Measurements from ENCODE around the gene OBI1.

The OBI1 gene

DNA sequence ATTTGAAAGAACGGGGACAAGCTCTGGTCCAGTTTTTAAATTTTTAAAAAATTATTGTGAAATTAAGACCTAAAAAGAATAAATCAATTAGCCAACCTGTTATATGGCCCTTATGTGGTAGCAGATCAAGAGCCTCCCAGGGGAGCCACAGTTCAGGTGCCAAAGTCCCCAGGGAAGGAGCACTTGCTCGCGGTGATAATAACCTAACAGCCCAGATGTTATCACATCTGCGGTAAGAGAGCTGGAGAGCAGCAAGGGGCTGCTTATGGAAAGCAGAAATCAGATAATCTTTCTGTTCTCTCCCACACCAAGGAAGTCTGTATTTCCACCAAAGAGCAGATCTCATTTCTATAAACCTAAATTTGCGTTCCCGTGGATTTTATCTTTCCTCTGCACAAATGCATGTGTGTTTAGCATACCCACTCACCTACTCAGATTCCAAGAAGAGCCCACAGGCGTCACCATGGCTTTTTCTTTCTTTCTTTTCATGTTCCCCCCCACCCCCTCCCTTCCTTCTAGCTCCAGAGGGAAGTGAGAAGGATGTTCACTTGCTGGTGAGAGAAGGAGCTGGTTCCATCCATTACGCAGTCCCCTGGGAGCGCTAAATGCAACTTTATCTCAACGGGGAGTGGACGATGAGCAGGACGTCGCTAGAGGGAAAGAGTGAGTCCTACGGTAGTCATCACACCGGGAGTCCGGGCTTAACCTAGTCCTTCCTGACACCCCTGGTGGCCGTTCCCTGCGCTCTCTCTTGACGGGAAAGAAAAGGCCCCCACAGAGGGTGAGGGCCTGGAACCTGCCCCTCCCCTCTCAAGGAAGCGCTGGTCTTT lies 54.0 kb downstream of the OBI1 start:
- Histone ChIP-seq H3K27ac (ENCODE audit: low read length) (no peak overlapping the region), H3K27me3 (replicated peaks; ENCODE audit: insufficient read depth, low read length) (no peaks in the 10 kb centered on the region), H3K4me2 (ENCODE audit: low read depth, low read length) (no peak overlapping the region), H4K20me1 (ENCODE audit: insufficient read depth, low read length) (no peaks in the 10 kb centered on the region), H3K9ac (ENCODE audit: low read length) (no peak overlapping the region), H3K79me2 (ENCODE audit: low read length) (no peaks in the 10 kb centered on the region), H3K9me3 (replicated peaks; ENCODE audit: insufficient read depth, low read length) (no peaks in the 10 kb centered on the region), H3K36me3 (replicated peaks; ENCODE audit: insufficient read depth, low read length) (no peaks in the 10 kb centered on the region), H3K9me2 (replicated peaks; ENCODE audit: insufficient read depth, low read length) (no peaks in the 10 kb centered on the region), H2AFZ (ENCODE audit: low read length) (no peak overlapping the region), H3K4me3 (ENCODE audit: low read length) (no peak overlapping the region), H3F3A (ENCODE audit: insufficient read depth, low read length) (no peaks in the 10 kb centered on the region), H3K4me1 (ENCODE audit: low read length) (0 out of 2 replicates have a peak, but pooled peaks cover 6% of the 10 kb centered on the region)
- DNase-seq: no peak
- TF ChIP-seq, protein P1, sequence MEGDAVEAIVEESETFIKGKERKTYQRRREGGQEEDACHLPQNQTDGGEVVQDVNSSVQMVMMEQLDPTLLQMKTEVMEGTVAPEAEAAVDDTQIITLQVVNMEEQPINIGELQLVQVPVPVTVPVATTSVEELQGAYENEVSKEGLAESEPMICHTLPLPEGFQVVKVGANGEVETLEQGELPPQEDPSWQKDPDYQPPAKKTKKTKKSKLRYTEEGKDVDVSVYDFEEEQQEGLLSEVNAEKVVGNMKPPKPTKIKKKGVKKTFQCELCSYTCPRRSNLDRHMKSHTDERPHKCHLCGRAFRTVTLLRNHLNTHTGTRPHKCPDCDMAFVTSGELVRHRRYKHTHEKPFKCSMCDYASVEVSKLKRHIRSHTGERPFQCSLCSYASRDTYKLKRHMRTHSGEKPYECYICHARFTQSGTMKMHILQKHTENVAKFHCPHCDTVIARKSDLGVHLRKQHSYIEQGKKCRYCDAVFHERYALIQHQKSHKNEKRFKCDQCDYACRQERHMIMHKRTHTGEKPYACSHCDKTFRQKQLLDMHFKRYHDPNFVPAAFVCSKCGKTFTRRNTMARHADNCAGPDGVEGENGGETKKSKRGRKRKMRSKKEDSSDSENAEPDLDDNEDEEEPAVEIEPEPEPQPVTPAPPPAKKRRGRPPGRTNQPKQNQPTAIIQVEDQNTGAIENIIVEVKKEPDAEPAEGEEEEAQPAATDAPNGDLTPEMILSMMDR (IDR thresholded peaks at IDR 0.05; ENCODE audit: low read length): no peak
- TF ChIP-seq EZH2 (optimal IDR thresholded peaks at IDR 0.05; ENCODE audit: low read depth, low read length) (no peak), EZH2phosphoT487 (IDR thresholded peaks at IDR 0.05; ENCODE audit: low read length) (no peak)

DNA sequence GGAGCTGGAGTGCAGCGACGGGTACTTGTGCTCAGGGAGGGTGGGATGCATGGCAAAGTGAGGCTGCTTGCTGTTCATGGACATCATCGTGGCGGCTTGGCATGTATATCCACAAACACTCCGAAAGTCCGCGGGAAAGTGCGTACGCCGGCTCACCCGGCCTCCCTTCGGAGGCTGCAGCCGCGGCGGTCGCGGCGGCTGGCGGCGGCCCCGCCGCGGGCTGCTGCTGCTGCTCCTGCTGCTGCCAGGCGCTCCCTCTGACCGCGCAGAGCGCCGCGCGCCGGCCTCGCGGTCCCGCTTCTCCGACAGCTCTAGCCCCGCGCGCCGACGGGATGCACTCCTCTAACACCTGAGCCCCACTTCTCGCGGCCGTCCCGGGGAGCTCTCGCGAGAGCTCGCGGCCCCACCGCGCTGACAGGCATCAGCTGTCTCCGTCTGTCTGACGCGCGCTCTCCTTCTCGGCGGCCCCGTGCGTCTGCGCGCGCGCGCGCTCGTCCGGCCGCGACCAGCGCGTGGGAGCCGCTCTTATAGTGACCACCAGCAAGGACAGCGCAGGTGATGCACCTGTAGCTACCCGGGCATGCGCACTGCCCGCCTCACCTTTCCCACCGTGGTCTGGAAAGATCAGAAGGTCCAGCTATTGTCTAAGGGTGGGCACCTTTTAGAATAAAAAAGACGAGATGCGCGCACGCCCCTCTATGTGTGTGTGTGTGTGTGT lies 55.6 kb downstream of the OBI1 start, which contains the start of gene POU4F1:
Gene POU4F1 (minus strand): TSS at position 313 of the 718 bp plus-strand sequence. CDS start 226 bp downstream, at position 87.
- peak within 1 kb of the TSS; percentile 58 for H3K4me3 ChIP-seq (ENCODE audit: low read length)
- peak within 1 kb of the TSS; percentile 19; the same call in 1 of the 2 replicates for H3K9ac ChIP-seq (ENCODE audit: low read length)
- H3K9me2 ChIP-seq (replicated peaks; ENCODE audit: insufficient read depth, low read length): no peaks in the 10 kb centered on the region
- no peaks in the 10 kb centered on the region for H4K20me1 ChIP-seq (ENCODE audit: insufficient read depth, low read length)
- DNase-seq: peak; percentile 72
- 0 out of 2 replicates have a peak, but pooled peaks cover 6% of the 10 kb centered on the region for H3K4me1 ChIP-seq (ENCODE audit: low read length)
- H3K27me3 ChIP-seq (replicated peaks; ENCODE audit: insufficient read depth, low read length): no peaks in the 10 kb centered on the region
- H3K27ac ChIP-seq (ENCODE audit: low read length): no peak within 1 kb of the TSS
- peak within 1 kb of the TSS; percentile 63 for H3K4me2 ChIP-seq (ENCODE audit: low read depth, low read length)
- no peak for TF ChIP-seq EZH2phosphoT487 (IDR thresholded peaks at IDR 0.05; ENCODE audit: low read length)
- no peak for TF ChIP-seq EZH2 (optimal IDR thresholded peaks at IDR 0.05; ENCODE audit: low read depth, low read length)
- TF ChIP-seq, protein P1 (IDR thresholded peaks at IDR 0.05; ENCODE audit: low read length): no peak
- no peaks in the 10 kb centered on the region for H3F3A ChIP-seq (ENCODE audit: insufficient read depth, low read length)
- peak within 1 kb of the TSS; percentile 70 for H2AFZ ChIP-seq (ENCODE audit: low read length)
- no peaks in the 10 kb centered on the region for H3K36me3 ChIP-seq (replicated peaks; ENCODE audit: insufficient read depth, low read length)
- no peaks in the 10 kb centered on the region for H3K79me2 ChIP-seq (ENCODE audit: low read length)
- H3K9me3 ChIP-seq (replicated peaks; ENCODE audit: insufficient read depth, low read length): no peaks in the 10 kb centered on the region

DNA sequence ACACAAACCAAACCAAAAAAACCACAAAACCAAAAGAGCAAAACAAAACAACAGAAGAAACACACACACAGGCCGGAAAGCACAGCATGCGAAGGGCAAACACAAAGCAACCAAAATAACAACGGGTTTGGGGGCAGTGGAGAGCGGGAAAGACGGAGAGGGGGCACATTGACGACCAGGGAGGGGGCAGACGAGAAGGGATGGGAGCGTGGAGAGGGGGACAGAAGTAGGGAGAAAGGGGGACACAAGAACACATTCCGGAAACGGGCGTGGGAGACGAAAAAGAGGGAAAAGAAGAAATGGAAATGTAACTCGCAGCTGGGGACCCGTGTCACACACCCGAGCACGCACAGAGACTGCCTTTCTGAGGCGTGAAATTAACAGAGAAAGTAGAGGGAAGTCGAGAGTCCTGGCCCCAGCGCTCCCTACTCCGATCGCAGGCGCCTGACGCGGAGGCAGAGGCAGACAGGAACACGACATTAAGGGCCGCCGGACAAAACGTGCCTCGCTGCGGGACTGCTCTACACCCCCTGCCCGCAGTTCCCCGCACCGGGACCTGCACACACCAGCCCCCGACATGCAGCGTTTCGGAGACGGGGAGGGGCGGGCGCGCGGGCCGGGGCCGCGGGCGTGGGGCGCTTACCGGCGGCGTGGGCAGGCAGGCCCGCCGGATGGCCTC lies 56.3 kb downstream of the OBI1 start:
- Histone ChIP-seq H3F3A (ENCODE audit: insufficient read depth, low read length) (no peaks in the 10 kb centered on the region), H3K79me2 (ENCODE audit: low read length) (no peaks in the 10 kb centered on the region), H3K36me3 (replicated peaks; ENCODE audit: insufficient read depth, low read length) (no peaks in the 10 kb centered on the region), H3K4me3 (ENCODE audit: low read length) (peak overlapping the region; percentile 37), H3K9ac (ENCODE audit: low read length) (no peak overlapping the region), H4K20me1 (ENCODE audit: insufficient read depth, low read length) (no peaks in the 10 kb centered on the region), H3K9me3 (replicated peaks; ENCODE audit: insufficient read depth, low read length) (no peaks in the 10 kb centered on the region), H2AFZ (ENCODE audit: low read length) (peak overlapping the region; percentile 54), H3K27ac (ENCODE audit: low read length) (no peak overlapping the region), H3K4me2 (ENCODE audit: low read depth, low read length) (peak overlapping the region; percentile 36; the same call in 1 of the 2 replicates), H3K4me1 (ENCODE audit: low read length) (0 out of 2 replicates have a peak, but pooled peaks cover 4% of the 10 kb centered on the region), H3K27me3 (replicated peaks; ENCODE audit: insufficient read depth, low read length) (no peaks in the 10 kb centered on the region), H3K9me2 (replicated peaks; ENCODE audit: insufficient read depth, low read length) (no peaks in the 10 kb centered on the region)
- no peak for TF ChIP-seq EZH2phosphoT487 (IDR thresholded peaks at IDR 0.05; ENCODE audit: low read length)
- no peak for TF ChIP-seq EZH2 (optimal IDR thresholded peaks at IDR 0.05; ENCODE audit: low read depth, low read length)
- TF ChIP-seq, protein P1 (IDR thresholded peaks at IDR 0.05; ENCODE audit: low read length): no peak
- DNase-seq: peak; percentile 50

Measured in MM.1S (cell line).